GM12878 (cell line): ENCODE data around the gene WDR74. TPM values are rescaled to one million over a fixed set of nuclear protein-coding genes. Genes with fewer than 3 reads are reported as not detected.

Experiments
- ATF3 ChIP-seq: IDR thresholded peaks from 2 replicates; pipeline ENCODE4 v1.6.1; 2011; ENCODE audit warnings: low read depth, mild to moderate bottlenecking, low read length, moderate library complexity, borderline replicate concordance; ENCODE audit errors: extremely low read depth
- CEBPB ChIP-seq, 2 experiments: fragments of 150-350 bp in 1 of 2; IDR thresholded peaks; 2 replicates each; pipeline ENCODE4 v1.6.1; 2012 to 2014; ENCODE audit warnings: low read depth in 2 of 2, low read length in 2 of 2, borderline replicate concordance in 1 of 2, inconsistent platforms in 1 of 2
- KLF5 ChIP-seq: fragments of 450-650 bp; IDR thresholded peaks from 2 replicates; pipeline ENCODE4 v1.6.1; 2014; ENCODE audit warnings: mild to moderate bottlenecking; ENCODE audit not compliant: partially characterized antibody
- MXI1 ChIP-seq: fragments of 150-350 bp; IDR thresholded peaks from 2 replicates; pipeline ENCODE4 v1.6.1; 2011; ENCODE audit warnings: low read depth, mild to moderate bottlenecking, inconsistent platforms, low read length, improper control_type of control experiment
- POLR2AphosphoS5 ChIP-seq: IDR thresholded peaks from 2 replicates; pipeline ENCODE4 v1.6.1; 2011; ENCODE audit warnings: mild to moderate bottlenecking, low read length, inconsistent platforms
- PRDM15 ChIP-seq: fragments of 450-650 bp; formaldehyde crosslinking; IDR thresholded peaks from 2 replicates; pipeline ENCODE4 v1.4.0; 2020; ENCODE audit warnings: mild to moderate bottlenecking, moderate library complexity
- RELA ChIP-seq: fragments of 450-650 bp; IDR thresholded peaks from 2 replicates; pipeline ENCODE4 v1.8.0; 2014; ENCODE audit warnings: borderline replicate concordance; ENCODE audit not compliant: partially characterized antibody
- SMAD5 ChIP-seq: IDR thresholded peaks from 2 replicates; pipeline ENCODE4 v1.6.1; 2016; ENCODE audit warnings: antibody characterized with exemption, low read depth
- STAT1 ChIP-seq: fragments of 450-650 bp; conservative IDR thresholded peaks from 2 replicates; pipeline ENCODE4 v1.6.1; 2014; ENCODE audit warnings: antibody characterized with exemption, mild to moderate bottlenecking
- SUZ12 ChIP-seq: fragments of 200-600 bp; sonication (generic); IDR thresholded peaks from one replicate; pipeline ENCODE4 v1.6.1; 2018; ENCODE audit warnings: antibody characterized with exemption, mild to moderate bottlenecking; ENCODE audit not compliant: unreplicated experiment
- ZNF384 ChIP-seq: IDR thresholded peaks from 2 replicates; pipeline ENCODE4 v1.6.1; 2012; ENCODE audit warnings: low read depth, mild to moderate bottlenecking, low read length, improper control_type of control experiment, borderline replicate concordance
- polyA plus RNA-seq, 11 experiments: library from polyadenylated mRNA; depleted of rRNA in 4 of 11; unstranded in 6 of 11; stranded (reverse) in 5 of 11; fragments of >200 nt; fragmentation: Nextera tagmentation in 4 of 11; fragmentation: Illumina TruSeq in 1 of 11; extraction: Ambion mirVana in 4 of 11; extraction: Trizol in 1 of 11; gene quantifications; 1 replicate in 1 of 11; 2 replicates in 10 of 11; pipeline versions ENCODE4 v1.2.1 to v1.2.3, GENCODE V29; 2011 to 2016; ENCODE audit warnings: inconsistent platforms in 2 of 11, missing spikeins in 2 of 11, low read depth in 1 of 11
- total RNA-seq, 4 experiments: library from RNA; depleted of rRNA in 3 of 4; stranded (reverse); fragments of >200 nt in 3 of 4; fragmentation: Illumina TruSeq in 1 of 4; extraction: Trizol in 1 of 4; gene quantifications; 2 replicates each; pipeline versions ENCODE4 v1.2.1 to v1.2.3, GENCODE V29; 2013 to 2021
- TF ChIP-seq, protein P1 (sequence below): IDR thresholded peaks from 2 replicates; pipeline ENCODE4 v1.6.1; 2011; ENCODE audit warnings: borderline replicate concordance, low read depth, mild to moderate bottlenecking, moderate library complexity, low read length; ENCODE audit not compliant: insufficient read depth, poor library complexity, severe bottlenecking
- TF ChIP-seq, protein P2 (sequence below): fragments of 450-650 bp; IDR thresholded peaks from 2 replicates; pipeline ENCODE4 v1.6.1; 2016; ENCODE audit warnings: mild to moderate bottlenecking, moderate library complexity, borderline replicate concordance
- TF ChIP-seq, protein P3 (sequence below): fragments of 450-650 bp; formaldehyde crosslinking; IDR thresholded peaks from 2 replicates; pipeline ENCODE4 v1.5.0; 2022; ENCODE audit warnings: mild to moderate bottlenecking, missing genetic modification characterization

WDR74 gene
- total and polyA plus RNA-seq, 10 of the 15 experiments (the other 5 are each of a cell fraction or from before 2014, with no cell fraction given), result 18.2 to 103 (median 60.7) TPM

DNA sequence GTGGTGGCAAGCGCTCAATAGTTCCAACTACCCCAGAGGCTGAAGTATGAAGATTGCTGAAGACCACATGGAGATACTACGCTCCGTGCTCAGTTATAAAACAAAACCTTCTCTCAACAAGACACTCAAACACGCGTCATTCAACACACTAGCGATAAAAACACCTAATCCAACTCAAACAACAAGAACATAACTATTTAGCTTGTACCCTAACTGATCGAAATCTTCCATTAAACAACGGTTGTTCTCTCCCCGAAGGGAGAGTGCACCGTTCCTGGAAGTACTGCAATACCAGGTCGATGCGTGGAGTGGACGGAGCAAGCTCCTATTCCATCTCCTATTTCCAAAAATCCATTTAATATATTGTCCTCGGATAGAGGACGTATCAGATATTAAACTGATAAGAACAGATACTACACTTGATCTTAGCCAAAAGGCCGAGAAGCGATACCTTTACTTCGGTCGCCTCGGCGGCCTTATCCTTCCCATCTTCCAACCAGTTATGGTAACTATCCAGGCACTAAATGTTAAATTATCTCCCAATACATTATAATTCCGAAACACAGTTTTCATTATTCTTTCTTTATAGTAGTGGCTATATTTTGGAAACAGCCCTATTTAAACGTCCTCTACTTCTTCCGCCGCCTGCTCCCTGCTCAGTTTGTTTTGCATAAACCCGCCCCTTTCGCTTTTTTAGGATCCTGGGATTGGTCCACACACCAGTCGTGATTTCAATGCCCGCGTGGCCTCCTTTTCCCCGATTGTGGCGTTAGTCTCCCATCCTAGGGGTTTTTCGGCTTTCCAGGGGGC, 2.2 kb upstream of the WDR74 start (continued):
- TF ChIP-seq, protein P1, sequence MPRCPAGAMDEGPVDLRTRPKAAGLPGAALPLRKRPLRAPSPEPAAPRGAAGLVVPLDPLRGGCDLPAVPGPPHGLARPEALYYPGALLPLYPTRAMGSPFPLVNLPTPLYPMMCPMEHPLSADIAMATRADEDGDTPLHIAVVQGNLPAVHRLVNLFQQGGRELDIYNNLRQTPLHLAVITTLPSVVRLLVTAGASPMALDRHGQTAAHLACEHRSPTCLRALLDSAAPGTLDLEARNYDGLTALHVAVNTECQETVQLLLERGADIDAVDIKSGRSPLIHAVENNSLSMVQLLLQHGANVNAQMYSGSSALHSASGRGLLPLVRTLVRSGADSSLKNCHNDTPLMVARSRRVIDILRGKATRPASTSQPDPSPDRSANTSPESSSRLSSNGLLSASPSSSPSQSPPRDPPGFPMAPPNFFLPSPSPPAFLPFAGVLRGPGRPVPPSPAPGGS, result peak; percentile 99
- TF ChIP-seq POLR2AphosphoS5, result peak; percentile 100
- no peak for TF ChIP-seq SUZ12
- TF ChIP-seq, protein P2, sequence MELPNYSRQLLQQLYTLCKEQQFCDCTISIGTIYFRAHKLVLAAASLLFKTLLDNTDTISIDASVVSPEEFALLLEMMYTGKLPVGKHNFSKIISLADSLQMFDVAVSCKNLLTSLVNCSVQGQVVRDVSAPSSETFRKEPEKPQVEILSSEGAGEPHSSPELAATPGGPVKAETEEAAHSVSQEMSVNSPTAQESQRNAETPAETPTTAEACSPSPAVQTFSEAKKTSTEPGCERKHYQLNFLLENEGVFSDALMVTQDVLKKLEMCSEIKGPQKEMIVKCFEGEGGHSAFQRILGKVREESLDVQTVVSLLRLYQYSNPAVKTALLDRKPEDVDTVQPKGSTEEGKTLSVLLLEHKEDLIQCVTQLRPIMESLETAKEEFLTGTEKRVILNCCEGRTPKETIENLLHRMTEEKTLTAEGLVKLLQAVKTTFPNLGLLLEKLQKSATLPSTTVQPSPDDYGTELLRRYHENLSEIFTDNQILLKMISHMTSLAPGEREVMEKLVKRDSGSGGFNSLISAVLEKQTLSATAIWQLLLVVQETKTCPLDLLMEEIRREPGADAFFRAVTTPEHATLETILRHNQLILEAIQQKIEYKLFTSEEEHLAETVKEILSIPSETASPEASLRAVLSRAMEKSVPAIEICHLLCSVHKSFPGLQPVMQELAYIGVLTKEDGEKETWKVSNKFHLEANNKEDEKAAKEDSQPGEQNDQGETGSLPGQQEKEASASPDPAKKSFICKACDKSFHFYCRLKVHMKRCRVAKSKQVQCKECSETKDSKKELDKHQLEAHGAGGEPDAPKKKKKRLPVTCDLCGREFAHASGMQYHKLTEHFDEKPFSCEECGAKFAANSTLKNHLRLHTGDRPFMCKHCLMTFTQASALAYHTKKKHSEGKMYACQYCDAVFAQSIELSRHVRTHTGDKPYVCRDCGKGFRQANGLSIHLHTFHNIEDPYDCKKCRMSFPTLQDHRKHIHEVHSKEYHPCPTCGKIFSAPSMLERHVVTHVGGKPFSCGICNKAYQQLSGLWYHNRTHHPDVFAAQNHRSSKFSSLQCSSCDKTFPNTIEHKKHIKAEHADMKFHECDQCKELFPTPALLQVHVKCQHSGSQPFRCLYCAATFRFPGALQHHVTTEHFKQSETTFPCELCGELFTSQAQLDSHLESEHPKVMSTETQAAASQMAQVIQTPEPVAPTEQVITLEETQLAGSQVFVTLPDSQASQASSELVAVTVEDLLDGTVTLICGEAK, result peak; percentile 41
- no peak for TF ChIP-seq ZNF384
- TF ChIP-seq RELA, result peak; percentile 69
- peak; percentile 100 for TF ChIP-seq SMAD5
- TF ChIP-seq KLF5, result peak; percentile 97
- TF ChIP-seq, protein P3, sequence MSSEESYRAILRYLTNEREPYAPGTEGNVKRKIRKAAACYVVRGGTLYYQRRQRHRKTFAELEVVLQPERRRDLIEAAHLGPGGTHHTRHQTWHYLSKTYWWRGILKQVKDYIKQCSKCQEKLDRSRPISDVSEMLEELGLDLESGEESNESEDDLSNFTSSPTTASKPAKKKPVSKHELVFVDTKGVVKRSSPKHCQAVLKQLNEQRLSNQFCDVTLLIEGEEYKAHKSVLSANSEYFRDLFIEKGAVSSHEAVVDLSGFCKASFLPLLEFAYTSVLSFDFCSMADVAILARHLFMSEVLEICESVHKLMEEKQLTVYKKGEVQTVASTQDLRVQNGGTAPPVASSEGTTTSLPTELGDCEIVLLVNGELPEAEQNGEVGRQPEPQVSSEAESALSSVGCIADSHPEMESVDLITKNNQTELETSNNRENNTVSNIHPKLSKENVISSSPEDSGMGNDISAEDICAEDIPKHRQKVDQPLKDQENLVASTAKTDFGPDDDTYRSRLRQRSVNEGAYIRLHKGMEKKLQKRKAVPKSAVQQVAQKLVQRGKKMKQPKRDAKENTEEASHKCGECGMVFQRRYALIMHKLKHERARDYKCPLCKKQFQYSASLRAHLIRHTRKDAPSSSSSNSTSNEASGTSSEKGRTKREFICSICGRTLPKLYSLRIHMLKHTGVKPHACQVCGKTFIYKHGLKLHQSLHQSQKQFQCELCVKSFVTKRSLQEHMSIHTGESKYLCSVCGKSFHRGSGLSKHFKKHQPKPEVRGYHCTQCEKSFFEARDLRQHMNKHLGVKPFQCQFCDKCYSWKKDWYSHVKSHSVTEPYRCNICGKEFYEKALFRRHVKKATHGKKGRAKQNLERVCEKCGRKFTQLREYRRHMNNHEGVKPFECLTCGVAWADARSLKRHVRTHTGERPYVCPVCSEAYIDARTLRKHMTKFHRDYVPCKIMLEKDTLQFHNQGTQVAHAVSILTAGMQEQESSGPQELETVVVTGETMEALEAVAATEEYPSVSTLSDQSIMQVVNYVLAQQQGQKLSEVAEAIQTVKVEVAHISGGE (CRISPR knock-in tag), result peak; percentile 87
- peak in 1 of 2 experiments; percentile 100; a peak in 2 of 4 replicates for TF ChIP-seq CEBPB (IDR thresholded peaks at IDR 0.05; ENCODE audit: borderline replicate concordance in 1 of 2, low read depth in 2 of 2, low read length in 2 of 2)
- peak; percentile 89 for TF ChIP-seq STAT1
- peak; percentile 100 for TF ChIP-seq PRDM15
- TF ChIP-seq ATF3, result no peak
- TF ChIP-seq MXI1, result peak; percentile 86
